ENCODE data around the gene ABCA13.

DNA sequence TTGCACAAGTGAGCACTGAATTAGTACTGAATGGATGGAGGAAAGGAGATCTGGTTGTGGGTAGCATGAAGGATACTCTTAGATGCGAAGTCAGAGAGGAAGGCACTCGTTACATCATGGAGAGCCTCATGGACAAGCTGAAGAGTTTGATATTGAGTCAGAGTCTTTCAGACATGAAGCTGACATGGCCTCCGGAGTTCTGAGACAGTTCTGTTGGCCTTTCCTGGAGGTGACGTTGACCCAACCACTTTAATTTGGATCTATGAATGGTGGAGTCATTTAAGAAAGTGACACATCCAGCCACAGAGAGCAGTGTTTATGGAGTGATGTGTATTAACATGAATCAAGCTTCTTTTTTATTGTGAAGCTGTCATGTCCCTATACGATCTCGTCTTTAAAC lies 466.8 kb downstream of the ABCA13 start:
- TF ChIP-seq, protein P1, sequence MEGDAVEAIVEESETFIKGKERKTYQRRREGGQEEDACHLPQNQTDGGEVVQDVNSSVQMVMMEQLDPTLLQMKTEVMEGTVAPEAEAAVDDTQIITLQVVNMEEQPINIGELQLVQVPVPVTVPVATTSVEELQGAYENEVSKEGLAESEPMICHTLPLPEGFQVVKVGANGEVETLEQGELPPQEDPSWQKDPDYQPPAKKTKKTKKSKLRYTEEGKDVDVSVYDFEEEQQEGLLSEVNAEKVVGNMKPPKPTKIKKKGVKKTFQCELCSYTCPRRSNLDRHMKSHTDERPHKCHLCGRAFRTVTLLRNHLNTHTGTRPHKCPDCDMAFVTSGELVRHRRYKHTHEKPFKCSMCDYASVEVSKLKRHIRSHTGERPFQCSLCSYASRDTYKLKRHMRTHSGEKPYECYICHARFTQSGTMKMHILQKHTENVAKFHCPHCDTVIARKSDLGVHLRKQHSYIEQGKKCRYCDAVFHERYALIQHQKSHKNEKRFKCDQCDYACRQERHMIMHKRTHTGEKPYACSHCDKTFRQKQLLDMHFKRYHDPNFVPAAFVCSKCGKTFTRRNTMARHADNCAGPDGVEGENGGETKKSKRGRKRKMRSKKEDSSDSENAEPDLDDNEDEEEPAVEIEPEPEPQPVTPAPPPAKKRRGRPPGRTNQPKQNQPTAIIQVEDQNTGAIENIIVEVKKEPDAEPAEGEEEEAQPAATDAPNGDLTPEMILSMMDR (IDR thresholded peaks at IDR 0.05 in 2 of 3, conservative IDR thresholded peaks at IDR 0.05 in 1 of 3; ENCODE audit: borderline replicate concordance in 1 of 3, insufficient read depth in 1 of 3, low read depth in 2 of 3, low read length in 2 of 3), result no peak
- no peak for TF ChIP-seq RAD21 (IDR thresholded peaks at IDR 0.05; ENCODE audit: low read depth)
- no peak for TF ChIP-seq SIN3A (IDR thresholded peaks at IDR 0.05; ENCODE audit: low read depth)
- TF ChIP-seq POLR2A (IDR thresholded peaks at IDR 0.05; ENCODE audit: borderline replicate concordance, extremely low read depth, insufficient read depth, insufficient read length), result no peak
- TF ChIP-seq CEBPB (IDR thresholded peaks at IDR 0.05; ENCODE audit: low read depth), result no peak
- TF ChIP-seq EZH2 (IDR thresholded peaks at IDR 0.05), result no peak
- TF ChIP-seq EZH2phosphoT487 (IDR thresholded peaks at IDR 0.05; ENCODE audit: borderline replicate concordance), result no peak
- no peak for TF ChIP-seq JUND (IDR thresholded peaks at IDR 0.05)
- no peak for TF ChIP-seq POLR2AphosphoS5 (IDR thresholded peaks at IDR 0.05; ENCODE audit: low read depth, low read length)
- TF ChIP-seq ZFX (IDR thresholded peaks at IDR 0.05), result no peak
- TF ChIP-seq ELF1 (IDR thresholded peaks at IDR 0.05; ENCODE audit: borderline replicate concordance, low read depth), result no peak
- TF ChIP-seq, protein P2, sequence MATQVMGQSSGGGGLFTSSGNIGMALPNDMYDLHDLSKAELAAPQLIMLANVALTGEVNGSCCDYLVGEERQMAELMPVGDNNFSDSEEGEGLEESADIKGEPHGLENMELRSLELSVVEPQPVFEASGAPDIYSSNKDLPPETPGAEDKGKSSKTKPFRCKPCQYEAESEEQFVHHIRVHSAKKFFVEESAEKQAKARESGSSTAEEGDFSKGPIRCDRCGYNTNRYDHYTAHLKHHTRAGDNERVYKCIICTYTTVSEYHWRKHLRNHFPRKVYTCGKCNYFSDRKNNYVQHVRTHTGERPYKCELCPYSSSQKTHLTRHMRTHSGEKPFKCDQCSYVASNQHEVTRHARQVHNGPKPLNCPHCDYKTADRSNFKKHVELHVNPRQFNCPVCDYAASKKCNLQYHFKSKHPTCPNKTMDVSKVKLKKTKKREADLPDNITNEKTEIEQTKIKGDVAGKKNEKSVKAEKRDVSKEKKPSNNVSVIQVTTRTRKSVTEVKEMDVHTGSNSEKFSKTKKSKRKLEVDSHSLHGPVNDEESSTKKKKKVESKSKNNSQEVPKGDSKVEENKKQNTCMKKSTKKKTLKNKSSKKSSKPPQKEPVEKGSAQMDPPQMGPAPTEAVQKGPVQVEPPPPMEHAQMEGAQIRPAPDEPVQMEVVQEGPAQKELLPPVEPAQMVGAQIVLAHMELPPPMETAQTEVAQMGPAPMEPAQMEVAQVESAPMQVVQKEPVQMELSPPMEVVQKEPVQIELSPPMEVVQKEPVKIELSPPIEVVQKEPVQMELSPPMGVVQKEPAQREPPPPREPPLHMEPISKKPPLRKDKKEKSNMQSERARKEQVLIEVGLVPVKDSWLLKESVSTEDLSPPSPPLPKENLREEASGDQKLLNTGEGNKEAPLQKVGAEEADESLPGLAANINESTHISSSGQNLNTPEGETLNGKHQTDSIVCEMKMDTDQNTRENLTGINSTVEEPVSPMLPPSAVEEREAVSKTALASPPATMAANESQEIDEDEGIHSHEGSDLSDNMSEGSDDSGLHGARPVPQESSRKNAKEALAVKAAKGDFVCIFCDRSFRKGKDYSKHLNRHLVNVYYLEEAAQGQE (IDR thresholded peaks at IDR 0.05; ENCODE audit: low read depth), result no peak
- TF ChIP-seq ZNF274 (IDR thresholded peaks at IDR 0.05; ENCODE audit: low read depth, low read length), result no peak
- TF ChIP-seq, protein P3, sequence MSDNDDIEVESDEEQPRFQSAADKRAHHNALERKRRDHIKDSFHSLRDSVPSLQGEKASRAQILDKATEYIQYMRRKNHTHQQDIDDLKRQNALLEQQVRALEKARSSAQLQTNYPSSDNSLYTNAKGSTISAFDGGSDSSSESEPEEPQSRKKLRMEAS (IDR thresholded peaks at IDR 0.05), result no peak
